ENCODE data around the gene CYP1A1. TPM values are rescaled to one million over a fixed set of nuclear protein-coding genes. Genes with fewer than 3 reads are reported as not detected.

Gene CYP1A1
- total and polyA plus RNA-seq, 12 donors, result 0.11 to 2.2 (median 0.96) TPM; not detected in 9

DNA sequence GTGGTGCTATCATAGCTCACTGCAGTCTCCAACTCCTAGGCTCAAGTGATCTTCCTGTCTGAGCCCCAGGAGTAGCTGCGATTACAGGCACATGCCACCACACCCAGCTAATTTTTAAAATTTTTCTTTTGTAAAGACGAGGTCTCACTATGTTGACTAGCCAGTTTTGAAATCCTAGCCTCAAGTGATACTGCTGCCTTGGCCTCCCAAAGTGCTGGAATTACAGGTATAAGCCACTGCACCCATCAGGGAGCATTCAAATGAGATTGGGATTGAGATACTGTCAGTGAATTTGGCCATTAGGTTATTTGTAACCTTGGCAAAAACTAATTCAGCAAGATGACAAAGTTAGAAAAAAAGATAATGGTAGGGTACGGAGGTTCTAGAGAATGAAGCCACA, 51.2 kb downstream of the CYP1A1 start:
- no peak for DNase-seq
- H3K9me3 ChIP-seq (replicated peaks in 1 of 3), result no peaks in the 10 kb centered on the region
- WGBS, 4 donors, result 89 to 92% (median 91%) methylated on average over 3 of the region's 3 CpGs
- H3K36me3 ChIP-seq (replicated peaks in 1 of 2), result peaks cover 0 to 37% of the 10 kb centered on the region in 2 donors
- H3K27me3 ChIP-seq, result no peaks in the 10 kb centered on the region
- H3K27ac ChIP-seq, result no peak overlapping the region
- intact Hi-C loops (cut with DNase I), result no loop called here
- no peak overlapping the region for H3K4me3 ChIP-seq
- TF ChIP-seq, protein P1, sequence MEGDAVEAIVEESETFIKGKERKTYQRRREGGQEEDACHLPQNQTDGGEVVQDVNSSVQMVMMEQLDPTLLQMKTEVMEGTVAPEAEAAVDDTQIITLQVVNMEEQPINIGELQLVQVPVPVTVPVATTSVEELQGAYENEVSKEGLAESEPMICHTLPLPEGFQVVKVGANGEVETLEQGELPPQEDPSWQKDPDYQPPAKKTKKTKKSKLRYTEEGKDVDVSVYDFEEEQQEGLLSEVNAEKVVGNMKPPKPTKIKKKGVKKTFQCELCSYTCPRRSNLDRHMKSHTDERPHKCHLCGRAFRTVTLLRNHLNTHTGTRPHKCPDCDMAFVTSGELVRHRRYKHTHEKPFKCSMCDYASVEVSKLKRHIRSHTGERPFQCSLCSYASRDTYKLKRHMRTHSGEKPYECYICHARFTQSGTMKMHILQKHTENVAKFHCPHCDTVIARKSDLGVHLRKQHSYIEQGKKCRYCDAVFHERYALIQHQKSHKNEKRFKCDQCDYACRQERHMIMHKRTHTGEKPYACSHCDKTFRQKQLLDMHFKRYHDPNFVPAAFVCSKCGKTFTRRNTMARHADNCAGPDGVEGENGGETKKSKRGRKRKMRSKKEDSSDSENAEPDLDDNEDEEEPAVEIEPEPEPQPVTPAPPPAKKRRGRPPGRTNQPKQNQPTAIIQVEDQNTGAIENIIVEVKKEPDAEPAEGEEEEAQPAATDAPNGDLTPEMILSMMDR (IDR thresholded peaks at IDR 0.05), result no peak
- TF ChIP-seq POLR2A (IDR thresholded peaks at IDR 0.05), result no peak
- H3K4me1 ChIP-seq (replicated peaks in 1 of 2), result no peaks in the 10 kb centered on the region

GRCh38 chr15:74669627-74670026, 55.7 kb downstream of the CYP1A1 start:
- TF ChIP-seq, protein P1 (IDR thresholded peaks at IDR 0.05), result no peak
- no peak for TF ChIP-seq POLR2A (IDR thresholded peaks at IDR 0.05)
- peaks cover 0 to 35% of the 10 kb centered on the region in 2 donors for H3K36me3 ChIP-seq (replicated peaks in 1 of 2)
- intact Hi-C loops (cut with DNase I), result no loop called here

More at GRCh38 chr15:74669627-74670026, 55.7 kb downstream of the CYP1A1 start:
- Histone ChIP-seq H3K27ac (no peak overlapping the region), H3K4me1 (replicated peaks in 1 of 2) (peaks cover 3 to 4% of the 10 kb centered on the region in 2 donors), H3K27me3 (no peaks in the 10 kb centered on the region), H3K4me3 (no peak overlapping the region), H3K9me3 (replicated peaks in 1 of 3) (no peaks in the 10 kb centered on the region)
- DNase-seq, result no peak
- WGBS, 4 donors, result 93 to 98% (median 94%) methylated on average over 4 of the region's 4 CpGs

Other genes starting within 250 kb of the CYP1A1 start
- gene ARID3B, start 184.3 kb downstream of the CYP1A1 start, total RNA-seq, result 1 to 10 TPM; 1.0 to 7.1 (median 3.6) TPM
- gene ARID3B, start 184.3 kb downstream of the CYP1A1 start, polyA plus RNA-seq, result 1 to 10 TPM; 1.8 to 4.4 (median 2.6) TPM
- gene CLK3, start 109.7 kb downstream of the CYP1A1 start, total RNA-seq, result 100 to 1,000 TPM in 2 of 9 donors, 10 to 100 TPM in 7; 26.2 to 123 (median 58.5) TPM
- 100 to 1,000 TPM in 2 of 3 donors, 10 to 100 TPM in 1; 71.2 to 160 (median 123) TPM for gene CLK3, start 109.7 kb downstream of the CYP1A1 start, polyA plus RNA-seq
- gene EDC3, start 29.5 kb downstream of the CYP1A1 start, total RNA-seq, result 10 to 100 TPM in 5 of 9 donors, 1 to 10 TPM in 4; 3.9 to 25.3 (median 11.3) TPM
- 10 to 100 TPM; 13.6 to 18.9 (median 18.6) TPM for gene EDC3, start 29.5 kb downstream of the CYP1A1 start, polyA plus RNA-seq
- not detected for gene CYP1A2, start 23.3 kb upstream of the CYP1A1 start, total RNA-seq
- gene CYP1A2, start 23.3 kb upstream of the CYP1A1 start, polyA plus RNA-seq, result not detected
- gene CSK, start 56.6 kb upstream of the CYP1A1 start, total RNA-seq, result 10 to 100 TPM; 10.9 to 59.4 (median 28.9) TPM
- 10 to 100 TPM; 20.5 to 46.4 (median 25.8) TPM for gene CSK, start 56.6 kb upstream of the CYP1A1 start, polyA plus RNA-seq
- 10 to 100 TPM in 1 of 9 donors, 1 to 10 TPM in 6, under 1 TPM in 1, not detected in 1; 0.28 to 11.2 (median 3.9) TPM for gene LMAN1L, start 87.3 kb upstream of the CYP1A1 start, total RNA-seq
- 10 to 100 TPM in 1 of 3 donors, 1 to 10 TPM in 1, under 1 TPM in 1; 0.88 to 12.5 (median 7.3) TPM for gene LMAN1L, start 87.3 kb upstream of the CYP1A1 start, polyA plus RNA-seq
- gene CPLX3, start 101.1 kb upstream of the CYP1A1 start, total RNA-seq, result 1 to 10 TPM in 2 of 9 donors, under 1 TPM in 5, not detected in 2; 0.11 to 3.6 (median 0.69) TPM
- 10 to 100 TPM in 2 of 3 donors, 1 to 10 TPM in 1; 1.1 to 24.1 (median 24.0) TPM for gene CPLX3, start 101.1 kb upstream of the CYP1A1 start, polyA plus RNA-seq
- gene ULK3, start 117.6 kb upstream of the CYP1A1 start, total RNA-seq, result 10 to 100 TPM; 30.1 to 83.6 (median 48.9) TPM
- gene ULK3, start 117.6 kb upstream of the CYP1A1 start, polyA plus RNA-seq, result 100 to 1,000 TPM in 2 of 3 donors, 10 to 100 TPM in 1; 21.7 to 126 (median 124) TPM
- gene SCAMP2, start 147.8 kb upstream of the CYP1A1 start, total RNA-seq, result 100 to 1,000 TPM in 5 of 9 donors, 10 to 100 TPM in 4; 29.5 to 185 (median 100) TPM
- gene SCAMP2, start 147.8 kb upstream of the CYP1A1 start, polyA plus RNA-seq, result 100 to 1,000 TPM in 1 of 3 donors, 10 to 100 TPM in 2; 45.0 to 109 (median 61.9) TPM
- 100 to 1,000 TPM in 6 of 9 donors, 10 to 100 TPM in 3; 68.7 to 218 (median 105) TPM for gene MPI, start 164.5 kb upstream of the CYP1A1 start, total RNA-seq
- 100 to 1,000 TPM in 1 of 3 donors, 10 to 100 TPM in 2; 26.2 to 123 (median 37.9) TPM for gene MPI, start 164.5 kb upstream of the CYP1A1 start, polyA plus RNA-seq
- gene FAM219B, start 181.3 kb upstream of the CYP1A1 start, total RNA-seq, result 100 to 1,000 TPM in 2 of 9 donors, 10 to 100 TPM in 7; 44.0 to 112 (median 82.3) TPM
- gene FAM219B, start 181.3 kb upstream of the CYP1A1 start, polyA plus RNA-seq, result 10 to 100 TPM; 45.0 to 54.5 (median 51.4) TPM
- gene COX5A, start 212.5 kb upstream of the CYP1A1 start, total RNA-seq, result 100 to 1,000 TPM in 8 of 9 donors, 10 to 100 TPM in 1; 60.9 to 330 (median 150) TPM
- gene COX5A, start 212.5 kb upstream of the CYP1A1 start, polyA plus RNA-seq, result 100 to 1,000 TPM in 2 of 3 donors, 10 to 100 TPM in 1; 85.5 to 244 (median 190) TPM
- 10 to 100 TPM; 17.4 to 46.2 (median 26.4) TPM for gene RPP25, start 231.2 kb upstream of the CYP1A1 start, total RNA-seq
- gene RPP25, start 231.2 kb upstream of the CYP1A1 start, polyA plus RNA-seq, result 10 to 100 TPM; 12.1 to 18.4 (median 15.5) TPM

All from adrenal gland (tissue), 12 donors.